Coronary artery (tissue), 2 donors: ENCODE measurements around the gene RAPGEF1.
A peak's percentile ranks its signal among the peaks of the same experiment; 100 is the strongest.
"Not testable (repeated sequence)": the region's sequence is repeated elsewhere in the genome, so short reads cannot be mapped to it uniquely, and the experiment has no call there.

Experiments
- DNase-seq: peaks from one replicate; pipeline ENCODE4 v3.0.0-alpha.2; 2017; ENCODE audit warnings: low spot score
- H3K27ac ChIP-seq, 2 donors: fragments of 200-600 bp; sonication (generic); one replicate each; pipeline ENCODE4 v1.5.1; 2016 to 2019
- H3K4me3 ChIP-seq: fragments of 200-600 bp; sonication (generic); 2 replicates; pipeline ENCODE4 v1.5.1; 2016; ENCODE audit warnings: mild to moderate bottlenecking, moderate library complexity
- CTCF ChIP-seq: fragments of 200-600 bp; sonication (generic); IDR thresholded peaks from one replicate; pipeline ENCODE4 v1.5.1; 2019; ENCODE audit warnings: antibody characterized with exemption

Gene RAPGEF1

GRCh38 chr9:131668439-131669268, 71.2 kb downstream of the RAPGEF1 start:
- TF ChIP-seq CTCF, result no peak
- no peak for DNase-seq
- peak overlapping the region; percentile 70 to 93 for H3K27ac ChIP-seq

GRCh38 chr9:131668057-131668438, 71.8 kb downstream of the RAPGEF1 start:
- peak overlapping the region; percentile 70 to 93 for H3K27ac ChIP-seq
- no peak for TF ChIP-seq CTCF
- H3K4me3 ChIP-seq, result no peak overlapping the region
- no peak for DNase-seq

More at GRCh38 chr9:131668439-131669268, 71.2 kb downstream of the RAPGEF1 start:
- H3K4me3 ChIP-seq, result peak overlapping the region; percentile 26

- DNase-seq, result no peak
- no peak overlapping the region for H3K4me3 ChIP-seq
- TF ChIP-seq CTCF, result no peak
- peak overlapping the region in 1 of 2 donors; percentile 72 for H3K27ac ChIP-seq
Measured at GRCh38 chr9:131667576-131667975, 72.3 kb downstream of the RAPGEF1 start.

GRCh38 chr9:131666774-131667173, 73.1 kb downstream of the RAPGEF1 start:
- DNase-seq, result no peak
- TF ChIP-seq CTCF, result no peak
- Histone ChIP-seq H3K27ac (no peak overlapping the region), H3K4me3 (no peak overlapping the region)

- H3K4me3 ChIP-seq, result no peak overlapping the region
- no peak overlapping the region for H3K27ac ChIP-seq
- no peak for TF ChIP-seq CTCF
- DNase-seq, result no peak
Measured at GRCh38 chr9:131666029-131666428, 73.8 kb downstream of the RAPGEF1 start.

- DNase-seq, result peak; percentile 28
- no peak overlapping the region for H3K4me3 ChIP-seq
- no peak for TF ChIP-seq CTCF
- H3K27ac ChIP-seq, result no peak overlapping the region
Measured at GRCh38 chr9:131663288-131663687, 76.6 kb downstream of the RAPGEF1 start.

GRCh38 chr9:131662289-131662621, 77.6 kb downstream of the RAPGEF1 start:
- peak; percentile 1 for DNase-seq
- H3K27ac ChIP-seq, H3K4me3 ChIP-seq: not testable (repeated sequence)
